Fibroblast of skin of abdomen (primary cell): ENCODE results near the gene MARCO.
"Not testable (repeated sequence)": the region's sequence is repeated elsewhere in the genome, so short reads cannot be mapped to it uniquely, and the experiment has no call there.

Experiments
- DNase-seq: peaks from one replicate; pipeline ENCODE4 v3.0.0-alpha.2; 2013

The MARCO gene

GRCh38 chr2:118975133-118975532 lies 33.1 kb downstream of the MARCO start:
- no peak for DNase-seq

- no peak for DNase-seq
These were observed 36.1 kb downstream of the MARCO start for GRCh38 chr2:118978064-118978463.

GRCh38 chr2:118979152-118979861 lies 37.3 kb downstream of the MARCO start:
- no peak for DNase-seq

- no peak for DNase-seq
These were observed 38.0 kb downstream of the MARCO start for GRCh38 chr2:118980022-118980421.

GRCh38 chr2:118980573-118980972 lies 38.6 kb downstream of the MARCO start:
- DNase-seq = no peak

- DNase-seq = no peak
These were observed 39.6 kb downstream of the MARCO start for GRCh38 chr2:118981632-118982031.

GRCh38 chr2:118982039-118982438 lies 40.0 kb downstream of the MARCO start:
- no peak for DNase-seq

GRCh38 chr2:118983133-118983532 lies 41.1 kb downstream of the MARCO start:
- DNase-seq = no peak

GRCh38 chr2:118983915-118984314 lies 41.9 kb downstream of the MARCO start:
- DNase-seq = no peak

GRCh38 chr2:118986738-118987137 lies 44.7 kb downstream of the MARCO start:
- no peak for DNase-seq

- DNase-seq = no peak
These were observed 45.9 kb downstream of the MARCO start for GRCh38 chr2:118987886-118988285.

- DNase-seq = no peak
These were observed 46.7 kb downstream of the MARCO start for GRCh38 chr2:118988706-118989105.

GRCh38 chr2:118989481-118989880 lies 47.5 kb downstream of the MARCO start:
- DNase-seq = no peak

GRCh38 chr2:118990757-118991545 lies 49.0 kb downstream of the MARCO start:
- DNase-seq = no peak

- no peak for DNase-seq
These were observed 49.6 kb downstream of the MARCO start for GRCh38 chr2:118991554-118991953.

- no peak for DNase-seq
These were observed 50.9 kb downstream of the MARCO start for GRCh38 chr2:118992740-118993391.

- DNase-seq = no peak
These were observed 51.4 kb downstream of the MARCO start for GRCh38 chr2:118993392-118993752.

- DNase-seq = no peak
These were observed 52.2 kb downstream of the MARCO start for GRCh38 chr2:118994172-118994700.

- DNase-seq = no peak
These were observed 52.8 kb downstream of the MARCO start for GRCh38 chr2:118994778-118995177.

- DNase-seq = not testable (repeated sequence)
These were observed 61.9 kb downstream of the MARCO start for GRCh38 chr2:119003856-119004255.

- no peak for DNase-seq
These were observed 62.6 kb downstream of the MARCO start for GRCh38 chr2:119004602-119005001.

GRCh38 chr2:119005051-119005450 lies 63.1 kb downstream of the MARCO start:
- DNase-seq = no peak

- DNase-seq = no peak
These were observed 63.6 kb downstream of the MARCO start for GRCh38 chr2:119005555-119005954.
